MM.1S (cell line): ENCODE data around the gene ADARB2.
"Not testable (repeated sequence)": the region's sequence is repeated elsewhere in the genome, so short reads cannot be mapped to it uniquely, and the experiment has no call there.

Source experiments
- DNase-seq: peaks from one replicate; pipeline ENCODE4 v3.0.0-alpha.2; 2015
- H2AFZ ChIP-seq: fragments of 300-600 bp; sonication (generic); 2 replicates; pipeline ENCODE4 v1.6.0; 2016; ENCODE audit warnings: antibody characterized with exemption, low read length
- H3F3A ChIP-seq: fragments of 300-600 bp; sonication (generic); 2 replicates; pipeline ENCODE4 v1.6.1; 2016; ENCODE audit warnings: mild to moderate bottlenecking, antibody characterized with exemption, low read length, moderate library complexity, mixed read lengths; ENCODE audit not compliant: insufficient read depth
- H3K27ac ChIP-seq: fragments of 300-600 bp; sonication (generic); 2 replicates; pipeline ENCODE4 v1.5.1; 2016; ENCODE audit warnings: mild to moderate bottlenecking, low read length
- H3K27me3 ChIP-seq: fragments of 300-600 bp; sonication (generic); replicated peaks from 2 replicates; pipeline ENCODE4 v1.6.0; 2016; ENCODE audit warnings: low read length; ENCODE audit not compliant: insufficient read depth
- H3K36me3 ChIP-seq: fragments of 300-600 bp; sonication (generic); replicated peaks from 2 replicates; pipeline ENCODE4 v1.6.1; 2016; ENCODE audit warnings: mild to moderate bottlenecking, low read length, mixed read lengths; ENCODE audit not compliant: insufficient read depth
- H3K4me1 ChIP-seq: fragments of 300-600 bp; sonication (generic); 2 replicates; pipeline ENCODE4 v1.6.1; 2016; ENCODE audit warnings: low read length, mixed read lengths
- H3K4me2 ChIP-seq: fragments of 300-600 bp; sonication (generic); 2 replicates; pipeline ENCODE4 v1.6.0; 2016; ENCODE audit warnings: low read depth, low read length
- H3K4me3 ChIP-seq: fragments of 300-600 bp; sonication (generic); 2 replicates; pipeline ENCODE4 v1.5.1; 2016; ENCODE audit warnings: low read length, mixed read lengths
- H3K79me2 ChIP-seq: fragments of 300-600 bp; sonication (generic); 2 replicates; pipeline ENCODE4 v1.6.1; 2016; ENCODE audit warnings: mixed run types, low read length, mixed read lengths
- H3K9ac ChIP-seq: fragments of 300-600 bp; sonication (generic); 2 replicates; pipeline ENCODE4 v1.6.1; 2016; ENCODE audit warnings: low read length, mixed read lengths
- H3K9me2 ChIP-seq: fragments of 300-600 bp; sonication (generic); replicated peaks from 2 replicates; pipeline ENCODE4 v1.6.1; 2016; ENCODE audit warnings: mild to moderate bottlenecking, low read length, mixed read lengths; ENCODE audit not compliant: insufficient read depth
- H3K9me3 ChIP-seq: fragments of 300-600 bp; sonication (generic); replicated peaks from 2 replicates; pipeline ENCODE4 v1.6.1; 2016; ENCODE audit warnings: mild to moderate bottlenecking, low read length, mixed read lengths; ENCODE audit not compliant: insufficient read depth
- H4K20me1 ChIP-seq: fragments of 300-600 bp; sonication (generic); 2 replicates; pipeline ENCODE4 v1.6.1; 2016; ENCODE audit warnings: mild to moderate bottlenecking, low read length, moderate library complexity, mixed read lengths; ENCODE audit not compliant: insufficient read depth
- EZH2 ChIP-seq: fragments of 300-600 bp; sonication (generic); optimal IDR thresholded peaks from 2 replicates; pipeline ENCODE3; 2017; ENCODE audit warnings: low read depth, mild to moderate bottlenecking, antibody characterized with exemption, low read length, mixed read lengths
- EZH2phosphoT487 ChIP-seq: fragments of 300-600 bp; sonication (generic); IDR thresholded peaks from 2 replicates; pipeline ENCODE4 v1.6.1; 2018; ENCODE audit warnings: antibody characterized with exemption, low read length
- TF ChIP-seq, protein P1 (sequence below): fragments of 300-600 bp; sonication (generic); IDR thresholded peaks from 2 replicates; pipeline ENCODE4 v1.5.1; 2016; ENCODE audit warnings: antibody characterized with exemption, low read length, mixed read lengths

ADARB2 gene

GRCh38 chr10:1774796-1775195, 37.5 kb upstream of the ADARB2 start:
- H3K9me3 ChIP-seq: no peaks in the 10 kb centered on the region
- no peaks in the 10 kb centered on the region for H3K36me3 ChIP-seq
- H3K4me2 ChIP-seq: no peak overlapping the region
- no peaks in the 10 kb centered on the region for H3F3A ChIP-seq
- no peak overlapping the region for H3K27ac ChIP-seq
- no peak overlapping the region for H3K9ac ChIP-seq
- H3K4me3 ChIP-seq: no peak overlapping the region
- H3K9me2 ChIP-seq: no peaks in the 10 kb centered on the region
- H3K4me1 ChIP-seq: no peaks in the 10 kb centered on the region
- no peak for DNase-seq
- no peaks in the 10 kb centered on the region for H4K20me1 ChIP-seq
- H2AFZ ChIP-seq: no peak overlapping the region
- H3K79me2 ChIP-seq: no peaks in the 10 kb centered on the region
- H3K27me3 ChIP-seq: no peaks in the 10 kb centered on the region
- no peak for TF ChIP-seq EZH2

DNA sequence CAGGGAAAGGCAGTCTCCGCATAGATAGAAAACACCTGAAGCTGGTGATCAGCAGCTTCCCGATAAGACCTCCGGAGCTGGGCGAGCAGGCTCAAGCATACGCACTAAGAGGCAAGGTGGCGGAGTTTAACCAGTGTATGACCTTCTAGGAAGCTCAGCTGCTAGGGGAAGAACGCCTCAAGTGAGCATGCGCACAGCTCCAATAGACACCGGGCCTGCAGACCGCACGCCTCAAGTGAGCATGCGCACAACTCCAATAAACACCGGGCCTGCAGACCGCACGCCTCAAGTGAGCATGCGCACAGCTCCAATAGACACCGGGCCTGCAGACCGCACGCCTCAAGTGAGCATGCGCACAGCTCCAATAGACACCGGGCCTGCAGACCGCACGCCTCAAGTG, 35.9 kb upstream of the ADARB2 start:
- not testable (repeated sequence) for H4K20me1 ChIP-seq, H3K27ac ChIP-seq, H3K36me3 ChIP-seq, H3K27me3 ChIP-seq, H3K79me2 ChIP-seq, H2AFZ ChIP-seq, H3K4me3 ChIP-seq, H3K9ac ChIP-seq, H3K9me2 ChIP-seq, H3K4me2 ChIP-seq, H3F3A ChIP-seq, H3K4me1 ChIP-seq, H3K9me3 ChIP-seq, DNase-seq

DNA sequence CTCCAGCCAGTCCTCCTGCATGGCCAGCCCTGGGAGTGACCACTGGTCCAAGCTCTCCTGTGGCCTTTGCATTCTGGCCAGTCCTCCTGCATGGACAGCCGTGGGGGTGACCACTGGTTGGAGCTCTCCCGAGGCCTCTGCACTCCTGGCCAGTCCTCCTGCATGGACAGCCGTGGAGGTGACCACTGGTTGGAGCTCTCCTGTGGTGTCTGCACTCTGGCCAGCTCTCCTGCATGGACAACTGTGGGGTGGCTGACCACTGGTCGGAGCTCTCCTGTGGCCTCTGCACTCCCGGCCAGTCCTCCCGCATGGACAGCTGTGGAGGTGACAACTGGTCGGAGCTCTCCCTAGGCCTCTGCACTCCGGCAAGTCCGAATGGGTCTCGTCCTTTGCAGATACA, 28.7 kb upstream of the ADARB2 start:
- Histone ChIP-seq H3K36me3 (no peaks in the 10 kb centered on the region), H3K9ac (no peak overlapping the region), H3K4me3 (no peak overlapping the region), H3K79me2 (no peaks in the 10 kb centered on the region), H3K4me2 (no peak overlapping the region), H3K27me3 (no peaks in the 10 kb centered on the region), H3K9me2 (no peaks in the 10 kb centered on the region), H3K27ac (no peak overlapping the region), H3K4me1 (no peaks in the 10 kb centered on the region), H3F3A (no peaks in the 10 kb centered on the region), H2AFZ (no peak overlapping the region), H3K9me3 (no peaks in the 10 kb centered on the region), H4K20me1 (no peaks in the 10 kb centered on the region)
- no peak for TF ChIP-seq EZH2
- TF ChIP-seq, protein P1, sequence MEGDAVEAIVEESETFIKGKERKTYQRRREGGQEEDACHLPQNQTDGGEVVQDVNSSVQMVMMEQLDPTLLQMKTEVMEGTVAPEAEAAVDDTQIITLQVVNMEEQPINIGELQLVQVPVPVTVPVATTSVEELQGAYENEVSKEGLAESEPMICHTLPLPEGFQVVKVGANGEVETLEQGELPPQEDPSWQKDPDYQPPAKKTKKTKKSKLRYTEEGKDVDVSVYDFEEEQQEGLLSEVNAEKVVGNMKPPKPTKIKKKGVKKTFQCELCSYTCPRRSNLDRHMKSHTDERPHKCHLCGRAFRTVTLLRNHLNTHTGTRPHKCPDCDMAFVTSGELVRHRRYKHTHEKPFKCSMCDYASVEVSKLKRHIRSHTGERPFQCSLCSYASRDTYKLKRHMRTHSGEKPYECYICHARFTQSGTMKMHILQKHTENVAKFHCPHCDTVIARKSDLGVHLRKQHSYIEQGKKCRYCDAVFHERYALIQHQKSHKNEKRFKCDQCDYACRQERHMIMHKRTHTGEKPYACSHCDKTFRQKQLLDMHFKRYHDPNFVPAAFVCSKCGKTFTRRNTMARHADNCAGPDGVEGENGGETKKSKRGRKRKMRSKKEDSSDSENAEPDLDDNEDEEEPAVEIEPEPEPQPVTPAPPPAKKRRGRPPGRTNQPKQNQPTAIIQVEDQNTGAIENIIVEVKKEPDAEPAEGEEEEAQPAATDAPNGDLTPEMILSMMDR: no peak
- no peak for TF ChIP-seq EZH2phosphoT487
- DNase-seq: no peak

DNA sequence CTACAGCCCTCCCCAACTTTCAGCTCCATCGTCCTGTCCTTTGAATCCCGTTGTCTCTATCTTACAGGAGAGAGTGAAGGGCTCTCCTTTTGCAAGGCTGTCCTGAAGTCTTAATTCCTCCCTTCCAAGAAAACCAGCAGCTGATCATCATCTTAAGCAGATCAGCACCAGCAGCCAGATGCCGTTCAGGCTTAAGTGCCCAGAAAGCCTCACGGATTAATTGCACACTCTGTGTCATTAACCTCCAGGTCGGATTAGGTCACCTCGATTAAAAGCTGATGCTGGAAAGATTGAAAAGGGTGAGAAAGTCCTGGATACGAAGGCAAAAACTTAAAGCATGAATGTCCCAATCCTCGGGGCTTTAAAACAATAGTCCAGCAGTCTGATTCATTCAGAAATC, 24.8 kb upstream of the ADARB2 start:
- no peaks in the 10 kb centered on the region for H3F3A ChIP-seq
- no peak overlapping the region for H3K27ac ChIP-seq
- H3K27me3 ChIP-seq: no peaks in the 10 kb centered on the region
- H3K79me2 ChIP-seq: no peaks in the 10 kb centered on the region
- H2AFZ ChIP-seq: no peak overlapping the region
- no peaks in the 10 kb centered on the region for H4K20me1 ChIP-seq
- H3K9me2 ChIP-seq: no peaks in the 10 kb centered on the region
- no peak for DNase-seq
- TF ChIP-seq EZH2: no peak
- TF ChIP-seq, protein P1: no peak
- H3K4me2 ChIP-seq: no peak overlapping the region
- no peaks in the 10 kb centered on the region for H3K36me3 ChIP-seq
- H3K4me1 ChIP-seq: no peaks in the 10 kb centered on the region
- no peak overlapping the region for H3K4me3 ChIP-seq
- no peaks in the 10 kb centered on the region for H3K9me3 ChIP-seq
- H3K9ac ChIP-seq: no peak overlapping the region
